H9 (cell line): Measurements from ENCODE around the gene PUS3. TPM values are rescaled to one million over a fixed set of nuclear protein-coding genes. Genes with fewer than 3 reads are reported as not detected.

Source experiments
- DNase-seq: peaks from one replicate; pipeline ENCODE4 v3.0.0-alpha.2; 2017
- H2AFZ ChIP-seq: one replicate; pipeline ENCODE4 v1.6.1; 2013; ENCODE audit warnings: mild to moderate bottlenecking, low read length, control low read depth, moderate library complexity
- H2AK5ac ChIP-seq: 2 replicates; pipeline ENCODE4 v1.6.1; 2013; ENCODE audit warnings: low read length, control low read depth, mixed read lengths; ENCODE audit not compliant: insufficient read length
- H2BK120ac ChIP-seq: one replicate; pipeline ENCODE4 v1.6.1; 2013; ENCODE audit warnings: low read depth, mild to moderate bottlenecking, low read length, control low read depth, inconsistent platforms; ENCODE audit not compliant: poor library complexity, severe bottlenecking
- H2BK12ac ChIP-seq: 2 replicates; pipeline ENCODE4 v1.6.1; 2013; ENCODE audit warnings: low read length, control low read depth, mixed read lengths, low read depth; ENCODE audit not compliant: insufficient read length
- H2BK15ac ChIP-seq: 2 replicates; pipeline ENCODE4 v1.6.1; 2013; ENCODE audit warnings: low read depth, low read length, control low read depth
- H2BK20ac ChIP-seq: one replicate; pipeline ENCODE4 v1.6.1; 2013; ENCODE audit warnings: low read depth, mild to moderate bottlenecking, low read length, control low read depth, inconsistent platforms; ENCODE audit not compliant: poor library complexity, severe bottlenecking
- H2BK5ac ChIP-seq: 2 replicates; pipeline ENCODE4 v1.6.1; 2013; ENCODE audit warnings: low read length, control low read depth, mixed read lengths; ENCODE audit not compliant: insufficient read length
- H3K14ac ChIP-seq: 2 replicates; pipeline ENCODE4 v1.6.1; 2013; ENCODE audit warnings: low read length, control low read depth; ENCODE audit not compliant: insufficient read depth
- H3K18ac ChIP-seq: 2 replicates; pipeline ENCODE4 v1.6.1; 2013; ENCODE audit warnings: low read depth, mild to moderate bottlenecking, mixed read lengths, low read length, control low read depth; ENCODE audit not compliant: insufficient read length
- H3K23ac ChIP-seq: 2 replicates; pipeline ENCODE4 v1.6.1; 2013; ENCODE audit warnings: low read length, control low read depth, mixed read lengths, low read depth; ENCODE audit not compliant: insufficient read length
- H3K23me2 ChIP-seq: 2 replicates; pipeline ENCODE4 v1.6.1; 2013; ENCODE audit warnings: low read depth, mild to moderate bottlenecking, mixed read lengths, low read length, control low read depth; ENCODE audit not compliant: insufficient read length, poor library complexity, severe bottlenecking
- H3K27ac ChIP-seq: 2 replicates; pipeline ENCODE4 v1.5.1; 2013; ENCODE audit warnings: low read length, control low read depth, mixed read lengths, low read depth; ENCODE audit not compliant: insufficient read length
- H3K27me3 ChIP-seq: 2 replicates; pipeline ENCODE4 v1.6.1; 2013; ENCODE audit warnings: low read length, control low read depth, inconsistent platforms; ENCODE audit not compliant: insufficient read depth
- H3K4ac ChIP-seq: 2 replicates; pipeline ENCODE4 v1.6.1; 2013; ENCODE audit warnings: low read depth, mild to moderate bottlenecking, control low read depth, inconsistent platforms, low read length, moderate library complexity
- H3K4me1 ChIP-seq: 2 replicates; pipeline ENCODE4 v1.6.1; 2013; ENCODE audit warnings: low read length, control low read depth, inconsistent platforms; ENCODE audit not compliant: insufficient read depth
- H3K4me2 ChIP-seq: 2 replicates; pipeline ENCODE4 v1.6.1; 2013; ENCODE audit warnings: low read length, control low read depth, mixed read lengths; ENCODE audit not compliant: insufficient read length, insufficient read depth
- H3K56ac ChIP-seq: 2 replicates; pipeline ENCODE4 v1.6.1; 2013; ENCODE audit warnings: low read depth, mild to moderate bottlenecking, mixed read lengths, low read length, control low read depth; ENCODE audit not compliant: insufficient read length
- H3K79me1 ChIP-seq: 2 replicates; pipeline ENCODE4 v1.6.1; 2013; ENCODE audit warnings: low read depth, mild to moderate bottlenecking, moderate library complexity, low read length, control low read depth, inconsistent platforms; ENCODE audit not compliant: insufficient read depth, poor library complexity, severe bottlenecking
- H3K79me2 ChIP-seq: 2 replicates; pipeline ENCODE4 v1.6.1; 2013; ENCODE audit warnings: low read length, control low read depth, inconsistent platforms; ENCODE audit not compliant: insufficient read depth
- H3K9ac ChIP-seq: 2 replicates; pipeline ENCODE4 v1.6.1; 2013; ENCODE audit warnings: low read length, control low read depth, mixed read lengths; ENCODE audit not compliant: insufficient read length; ENCODE audit errors: extremely low read depth
- H3K9me3 ChIP-seq: one replicate; pipeline ENCODE4 v1.6.1; 2013; ENCODE audit warnings: low read depth, low read length, inconsistent platforms; ENCODE audit not compliant: control insufficient read depth
- H3T11ph ChIP-seq: one replicate; pipeline ENCODE4 v1.6.1; 2013; ENCODE audit warnings: mild to moderate bottlenecking, low read length, control low read depth, inconsistent platforms
- H4K20me1 ChIP-seq: one replicate; pipeline ENCODE4 v1.6.1; 2013; ENCODE audit not compliant: control insufficient read depth, insufficient read length, insufficient read depth
- H4K5ac ChIP-seq: 2 replicates; pipeline ENCODE4 v1.6.1; 2013; ENCODE audit warnings: low read depth, mild to moderate bottlenecking, mixed read lengths, low read length, control low read depth; ENCODE audit not compliant: insufficient read length
- H4K8ac ChIP-seq: replicated peaks from 2 replicates; pipeline ENCODE4 v1.6.1; 2013; ENCODE audit warnings: low read length, control low read depth, mixed read lengths, low read depth; ENCODE audit not compliant: insufficient read length
- H4K91ac ChIP-seq: 2 replicates; pipeline ENCODE4 v1.6.1; 2013; ENCODE audit warnings: low read depth, mild to moderate bottlenecking, moderate library complexity, mixed read lengths, low read length, control low read depth; ENCODE audit not compliant: insufficient read length
- H3K27ac Mint-ChIP-seq, 3 experiments: 2 replicates in 2 of 3; 3 replicates in 1 of 3; pipeline ENCODE4 v1.8.0; 2020 to 2021; ENCODE audit warnings: mixed read lengths in 3 of 3, mild to moderate bottlenecking in 1 of 3, moderate library complexity in 1 of 3
- H3K27me3 Mint-ChIP-seq: 2 replicates; pipeline ENCODE4 v1.8.0; 2021; ENCODE audit warnings: low read depth, mild to moderate bottlenecking, moderate library complexity, mixed read lengths
- H3K36me3 Mint-ChIP-seq, 3 experiments: 2 replicates in 2 of 3; 3 replicates in 1 of 3; pipeline ENCODE4 v1.8.0; 2020 to 2021; ENCODE audit warnings: low read depth in 3 of 3, mixed read lengths in 3 of 3; ENCODE audit not compliant: insufficient read depth in 1 of 3
- H3K4me1 Mint-ChIP-seq, 2 experiments: 2 replicates each; pipeline ENCODE4 v1.8.0; 2020; ENCODE audit warnings: mixed read lengths in 2 of 2
- H3K4me3 Mint-ChIP-seq, 2 experiments: 2 replicates in 1 of 2; 3 replicates in 1 of 2; pipeline ENCODE4 v1.8.0; 2020 to 2021; ENCODE audit warnings: mild to moderate bottlenecking in 2 of 2, mixed read lengths in 2 of 2, moderate library complexity in 1 of 2
- H3K9me3 Mint-ChIP-seq, 2 experiments: 2 replicates in 1 of 2; 3 replicates in 1 of 2; pipeline ENCODE4 v1.8.0; 2020; ENCODE audit warnings: mild to moderate bottlenecking in 2 of 2, mixed read lengths in 2 of 2, moderate library complexity in 1 of 2
- CTCF ChIP-seq: fragments of 200-600 bp; sonication (generic); conservative IDR thresholded peaks from 3 replicates; pipeline ENCODE4 v1.8.0; 2021; ENCODE audit warnings: antibody characterized with exemption, mild to moderate bottlenecking
- WGBS: extraction: QIAGEN DNeasy Blood & Tissue Kit; methylation state at CpG from one replicate; pipeline ENCODE4 v1.1.7; 2013; ENCODE audit warnings: missing lambda C conversion rate, low lambda C conversion rate, mixed read lengths; ENCODE audit not compliant: insufficient read length; ENCODE audit errors: extremely low coverage; 5-methylcytosine and 5-hydroxymethylcytosine counted together
- total RNA-seq: library from RNA; stranded (reverse); gene quantifications from 2 replicates; pipeline ENCODE4 v1.2.1, GENCODE V29; 2021

The PUS3 gene
- total RNA-seq, 1 experiment from 2014 or later: 20.0 TPM

GRCh38 chr11:125935618-125936199 lies 32.7 kb upstream of the PUS3 start:
- Histone ChIP-seq H4K5ac (no peak overlapping the region), H3K14ac (no peak overlapping the region), H3K18ac (no peak overlapping the region), H3K27me3 (no peaks in the 10 kb centered on the region), H3T11ph (no peak overlapping the region), H3K23ac (no peak overlapping the region), H4K91ac (no peak overlapping the region), H3K27ac (no peak overlapping the region), H3K4me2 (no peak overlapping the region), H3K56ac (no peak overlapping the region), H2BK5ac (no peak overlapping the region), H3K4me1 (peaks cover 6% of the 10 kb centered on the region; the same call in 1 of the 2 replicates), H4K20me1 (no peaks in the 10 kb centered on the region), H3K23me2 (no peaks in the 10 kb centered on the region), H3K9me3 (no peaks in the 10 kb centered on the region), H2BK15ac (no peak overlapping the region), H3K4ac (no peak overlapping the region), H2AK5ac (no peak overlapping the region), H2BK12ac (no peak overlapping the region), H3K9ac (no peak overlapping the region), H2AFZ (no peak overlapping the region), H3K79me2 (no peaks in the 10 kb centered on the region), H4K8ac (no peak overlapping the region), H3K79me1 (no peaks in the 10 kb centered on the region), H2BK120ac (no peak overlapping the region), H2BK20ac (no peak overlapping the region)
- peaks cover 6% of the 10 kb centered on the region for H3K27me3 Mint-ChIP-seq
- peak; percentile 19 for DNase-seq
- H3K27ac Mint-ChIP-seq: no peak overlapping the region; a peak in 2 of 7 replicates
- no peak for TF ChIP-seq CTCF
- no peak overlapping the region for H3K4me3 Mint-ChIP-seq
- peaks cover 28 to 36% of the 10 kb centered on the region in 2 experiments for H3K4me1 Mint-ChIP-seq
- no peaks in the 10 kb centered on the region; a peak in 1 of 5 replicates for H3K9me3 Mint-ChIP-seq
- no CpG with 5 or more reads among the region's 12 CpGs for WGBS
- H3K36me3 Mint-ChIP-seq: no peaks in the 10 kb centered on the region
